Measurements from ENCODE around the gene DAB1.
"Not testable (repeated sequence)": the region's sequence is repeated elsewhere in the genome, so short reads cannot be mapped to it uniquely, and the experiment has no call there.

DAB1 gene

GRCh38 chr1:57269630-57270225 lies 154.1 kb downstream of the DAB1 start:
- DNase-seq = no peak

GRCh38 chr1:57265104-57265503 lies 158.8 kb downstream of the DAB1 start:
- no peak for DNase-seq

GRCh38 chr1:57262472-57262871 lies 161.4 kb downstream of the DAB1 start:
- DNase-seq = no peak

- DNase-seq = no peak
Observed at GRCh38 chr1:57258557-57259325, 165.1 kb downstream of the DAB1 start.

- DNase-seq = no peak
Observed at GRCh38 chr1:57255945-57256344, 167.9 kb downstream of the DAB1 start.

- no peak for DNase-seq
Observed at GRCh38 chr1:57254022-57254421, 169.8 kb downstream of the DAB1 start.

- DNase-seq = peak; percentile 15
Observed at GRCh38 chr1:57252597-57253294, 171.1 kb downstream of the DAB1 start.

GRCh38 chr1:57250021-57250420 lies 173.8 kb downstream of the DAB1 start:
- DNase-seq = peak; percentile 1

GRCh38 chr1:57249511-57249910 lies 174.3 kb downstream of the DAB1 start:
- DNase-seq = no peak

GRCh38 chr1:57248830-57249229 lies 175.0 kb downstream of the DAB1 start:
- no peak for DNase-seq

GRCh38 chr1:57238233-57238781 lies 185.6 kb downstream of the DAB1 start:
- DNase-seq = no peak

- DNase-seq = no peak
Observed at GRCh38 chr1:57235730-57236510, 187.9 kb downstream of the DAB1 start.

GRCh38 chr1:57234459-57234858 lies 189.4 kb downstream of the DAB1 start:
- DNase-seq = no peak

GRCh38 chr1:57232500-57232899 lies 191.4 kb downstream of the DAB1 start:
- peak; percentile 12 for DNase-seq

- DNase-seq = no peak
Observed at GRCh38 chr1:57229998-57230397, 193.9 kb downstream of the DAB1 start.

GRCh38 chr1:57229076-57229475 lies 194.8 kb downstream of the DAB1 start:
- DNase-seq = no peak

- no peak for DNase-seq
Observed at GRCh38 chr1:57222801-57223200, 201.1 kb downstream of the DAB1 start.

- no peak for DNase-seq
Observed at GRCh38 chr1:57222307-57222706, 201.6 kb downstream of the DAB1 start.

GRCh38 chr1:57220905-57221304 lies 203.0 kb downstream of the DAB1 start:
- not testable (repeated sequence) for DNase-seq

GRCh38 chr1:57218487-57219079 lies 205.3 kb downstream of the DAB1 start:
- no peak for DNase-seq

- no peak for DNase-seq
Observed at GRCh38 chr1:57217905-57218304, 206.0 kb downstream of the DAB1 start.

GRCh38 chr1:57214951-57215575 lies 208.8 kb downstream of the DAB1 start:
- no peak for DNase-seq

Data from NCI-H1694 treated with DMSO at 0.1 percent for 48 hours (cell line).